ENCODE data around the gene ATP5MC2. TPM values are rescaled to one million over a fixed set of nuclear protein-coding genes. Genes with fewer than 3 reads are reported as not detected.

ATP5MC2 gene
- total RNA-seq, 3 donors from 2014 or later, result 286 to 394 (median 306) TPM

- intact Hi-C loops (cut with DNase I; ENCODE audit: low total_unique reads), result loop anchor here (5.0 kb wide), 1 partner anchor 48 kb away; no protein-coding TSS in a partner anchor
Measured at GRCh38 chr12:53699678-53700025, 23.8 kb upstream of the ATP5MC2 start.

GRCh38 chr12:53698948-53699677, 23.2 kb upstream of the ATP5MC2 start:
- Histone ChIP-seq H3K4me3 (no peak overlapping the region), H3K27me3 (peaks cover 4 to 55% of the 10 kb centered on the region in 2 donors), H3K9me3 (no peaks in the 10 kb centered on the region), H3K27ac (no peak overlapping the region), H3K36me3 (no peaks in the 10 kb centered on the region), H3K4me1 (no peaks in the 10 kb centered on the region)
- TF ChIP-seq POLR2AphosphoS5 (IDR thresholded peaks at IDR 0.05), result no peak
- TF ChIP-seq CTCF (IDR thresholded peaks at IDR 0.05), result no peak
- TF ChIP-seq POLR2A (IDR thresholded peaks at IDR 0.05), result no peak
- DNase-seq (ENCODE audit: low spot score in 2 of 2), result no peak
- intact Hi-C loops (cut with DNase I; ENCODE audit: low total_unique reads), result loop anchor here (5.0 kb wide), 1 partner anchor 48 kb away; no protein-coding TSS in a partner anchor

More at GRCh38 chr12:53699678-53700025, 23.8 kb upstream of the ATP5MC2 start:
- H3K36me3 ChIP-seq, result no peaks in the 10 kb centered on the region
- H3K4me3 ChIP-seq, result no peak overlapping the region
- H3K9me3 ChIP-seq, result no peaks in the 10 kb centered on the region
- peaks cover 4 to 54% of the 10 kb centered on the region in 2 donors for H3K27me3 ChIP-seq
- no peak for TF ChIP-seq POLR2A (IDR thresholded peaks at IDR 0.05)
- TF ChIP-seq POLR2AphosphoS5 (IDR thresholded peaks at IDR 0.05), result no peak
- TF ChIP-seq CTCF (IDR thresholded peaks at IDR 0.05), result no peak
- no peak for DNase-seq (ENCODE audit: low spot score in 2 of 2)
- H3K4me1 ChIP-seq, result no peaks in the 10 kb centered on the region
- H3K27ac ChIP-seq, result no peak overlapping the region

- Histone ChIP-seq H3K27ac (no peak overlapping the region), H3K9me3 (no peaks in the 10 kb centered on the region), H3K36me3 (no peaks in the 10 kb centered on the region), H3K27me3 (peaks cover 4 to 46% of the 10 kb centered on the region in 2 donors), H3K4me1 (no peaks in the 10 kb centered on the region), H3K4me3 (peak overlapping the region in 2 of 3 donors; percentile 8 to 26)
- no peak for DNase-seq (ENCODE audit: low spot score in 2 of 2)
- intact Hi-C loops (cut with DNase I; ENCODE audit: low total_unique reads), result loop anchor here (5.0 kb wide), 1 partner anchor 51 kb away; no protein-coding TSS in a partner anchor
- no peak for TF ChIP-seq POLR2A (IDR thresholded peaks at IDR 0.05)
- no peak for TF ChIP-seq POLR2AphosphoS5 (IDR thresholded peaks at IDR 0.05)
- no peak for TF ChIP-seq CTCF (IDR thresholded peaks at IDR 0.05)
Measured at GRCh38 chr12:53696655-53697331, 20.9 kb upstream of the ATP5MC2 start.

- Histone ChIP-seq H3K27ac (no peak overlapping the region), H3K4me3 (peak overlapping the region in 2 of 3 donors; percentile 8 to 26), H3K36me3 (no peaks in the 10 kb centered on the region), H3K27me3 (peaks cover 4 to 46% of the 10 kb centered on the region in 2 donors), H3K9me3 (no peaks in the 10 kb centered on the region), H3K4me1 (no peaks in the 10 kb centered on the region)
- DNase-seq (ENCODE audit: low spot score in 2 of 2), result peak; percentile 53 to 69
- intact Hi-C loops (cut with DNase I; ENCODE audit: low total_unique reads), result loop anchor here (5.0 kb wide), 1 partner anchor 51 kb away; no protein-coding TSS in a partner anchor
- no peak for TF ChIP-seq POLR2AphosphoS5 (IDR thresholded peaks at IDR 0.05)
- TF ChIP-seq POLR2A (IDR thresholded peaks at IDR 0.05), result no peak
- no peak for TF ChIP-seq CTCF (IDR thresholded peaks at IDR 0.05)
Measured at GRCh38 chr12:53696285-53696654, 20.4 kb upstream of the ATP5MC2 start.

Measured in breast epithelium (tissue), 4 donors.